Urothelium cell line (cell line): ENCODE measurements around the gene GGA2.

Experiments
- DNase-seq: peaks from one replicate; pipeline ENCODE4 v3.0.0; 2011; ENCODE audit warnings: low spot score, mixed read lengths
- FAIRE-seq: peaks from 2 replicates; lab custom pipeline; 2011; peaks lifted over from hg19 to GRCh38; lab: Jason Lieb, UNC

Gene GGA2

GRCh38 chr16:23505671-23506605, 4.4 kb downstream of the GGA2 start:
- DNase-seq = no peak
- no peak for FAIRE-seq

GRCh38 chr16:23505180-23505665, 5.1 kb downstream of the GGA2 start:
- no peak for DNase-seq
- FAIRE-seq = no peak

- FAIRE-seq (no peak), DNase-seq (peak; percentile 72)
Measured at GRCh38 chr16:23504453-23505179, 5.7 kb downstream of the GGA2 start.

GRCh38 chr16:23504076-23504452, 6.2 kb downstream of the GGA2 start:
- FAIRE-seq (no peak), DNase-seq (no peak)

GRCh38 chr16:23502466-23502865, 7.8 kb downstream of the GGA2 start:
- FAIRE-seq = no peak
- DNase-seq = no peak

- no peak for DNase-seq
- FAIRE-seq = no peak
Measured at GRCh38 chr16:23501291-23501690, 9.0 kb downstream of the GGA2 start.

- DNase-seq = no peak
- FAIRE-seq = no peak
Measured at GRCh38 chr16:23500862-23501225, 9.4 kb downstream of the GGA2 start.

GRCh38 chr16:23500212-23500861, 10.0 kb downstream of the GGA2 start:
- FAIRE-seq = no peak

GRCh38 chr16:23499801-23500200, 10.5 kb downstream of the GGA2 start:
- no peak for DNase-seq

More at GRCh38 chr16:23500212-23500861, 10.0 kb downstream of the GGA2 start:
- no peak for DNase-seq

GRCh38 chr16:23498863-23499262, 11.4 kb downstream of the GGA2 start:
- FAIRE-seq (no peak), DNase-seq (no peak)

More at GRCh38 chr16:23499801-23500200, 10.5 kb downstream of the GGA2 start:
- no peak for FAIRE-seq

GRCh38 chr16:23497543-23497868, 12.8 kb downstream of the GGA2 start:
- FAIRE-seq = no peak
- DNase-seq = no peak

GRCh38 chr16:23496821-23497542, 13.3 kb downstream of the GGA2 start:
- no peak for DNase-seq
- FAIRE-seq = no peak

- FAIRE-seq (no peak), DNase-seq (no peak)
Measured at GRCh38 chr16:23495671-23496070, 14.6 kb downstream of the GGA2 start.

GRCh38 chr16:23494188-23494587, 16.1 kb downstream of the GGA2 start:
- DNase-seq = no peak
- no peak for FAIRE-seq

- FAIRE-seq (no peak), DNase-seq (peak; percentile 64)
Measured at GRCh38 chr16:23491490-23492391, 18.6 kb downstream of the GGA2 start.

- DNase-seq = no peak
- no peak for FAIRE-seq
Measured at GRCh38 chr16:23486480-23486879, 23.8 kb downstream of the GGA2 start.

- DNase-seq = no peak
- FAIRE-seq = no peak
Measured at GRCh38 chr16:23485841-23486240, 24.5 kb downstream of the GGA2 start.

GRCh38 chr16:23485257-23485614, 25.1 kb downstream of the GGA2 start:
- no peak for FAIRE-seq
- no peak for DNase-seq

- FAIRE-seq (no peak), DNase-seq (no peak)
Measured at GRCh38 chr16:23484510-23485256, 25.6 kb downstream of the GGA2 start.
